ENCODE measurements around the gene ZNHIT3. TPM values are rescaled to one million over a fixed set of nuclear protein-coding genes. Genes with fewer than 3 reads are reported as not detected.
"Not testable (repeated sequence)": the region's sequence is repeated elsewhere in the genome, so short reads cannot be mapped to it uniquely, and the experiment has no call there.

The ZNHIT3 gene
- total RNA-seq: 10 to 100 TPM; 24.2 to 42.4 (median 28.6) TPM
- 10 to 100 TPM; 41.4 to 58.0 (median 52.9) TPM for polyA plus RNA-seq
- long read RNA-seq, donor 1, full-length matches to known transcripts: 21 of 91 reads
- long read RNA-seq, donor 1, partial matches to known transcripts: 70 of 91 reads
- long read RNA-seq, donor 1, other reads (novel, unspliced or antisense): 0 of 91 reads
- long read RNA-seq, donor 2, transcript ZNHIT3-204 (5 exons, 951 nt): major isoform, 19 of 23 reads
- long read RNA-seq, donor 2, partial matches to known transcripts: 0 of 23 reads
- long read RNA-seq, donor 2, other reads (novel, unspliced or antisense): 0 of 23 reads

GRCh38 chr17:36486204-36487194 lies at the start of gene ZNHIT3:
TSS of gene ZNHIT3 (plus strand) at chr17:36486681. CDS start at chr17:36486700, 19 bp downstream.
- Histone ChIP-seq H3K4me1 (peaks cover 27 to 77% (median 56%) of the 10 kb centered on the region in 6 donors), H3K9me3 (no peaks in the 10 kb centered on the region), H3K27ac (peak within 1 kb of the TSS; percentile 72 to 93 (median 89)), H3K27me3 (replicated peaks in 1 of 7) (peaks cover 0 to 22% (median 12%) of the 10 kb centered on the region in 7 donors), H3K4me3 (peak within 1 kb of the TSS; percentile 76 to 97 (median 94)), H3K36me3 (peaks cover 0 to 18% (median 2%) of the 10 kb centered on the region in 6 donors)
- peak; percentile 97 for DNase-seq
- WGBS, 5 donors: 0 to 1% (median 1%) methylated on average over 45 to 73 of the region's 73 CpGs
- TF ChIP-seq CTCF (IDR thresholded peaks at IDR 0.05 in 8 of 11, conservative IDR thresholded peaks at IDR 0.05 in 3 of 11) (peak in 2 of 11 experiments; percentile 23 to 25), POLR2AphosphoS5 (IDR thresholded peaks at IDR 0.05) (peak; percentile 93 to 96 (median 95)), POLR2A (IDR thresholded peaks at IDR 0.05) (peak in 1 of 3 donors; percentile 35)
- intact Hi-C loops (cut with DNase I; ENCODE audit: low total_unique reads): loop anchor here (10.0 kb wide), 1 partner anchor 512 kb away; no protein-coding TSS in a partner anchor

- H3K27ac ChIP-seq; H3K4me1 ChIP-seq; DNase-seq; H3K27me3 ChIP-seq (replicated peaks in 1 of 7); intact Hi-C loops (cut with DNase I; ENCODE audit: low total_unique reads); H3K9me3 ChIP-seq; H3K36me3 ChIP-seq; H3K4me3 ChIP-seq: not testable (repeated sequence)
- WGBS, 5 donors: no CpG with 5 or more reads among the region's 4 CpGs
Observed at GRCh38 chr17:36441792-36442191, 44.7 kb upstream of the ZNHIT3 start.

- no peak overlapping the region for H3K4me3 ChIP-seq
- WGBS, 5 donors: 85 to 95% (median 91%) methylated on average over 5 to 6 of the region's 6 CpGs
- no peaks in the 10 kb centered on the region for H3K4me1 ChIP-seq
- TF ChIP-seq POLR2A (IDR thresholded peaks at IDR 0.05): no peak
- TF ChIP-seq CTCF (IDR thresholded peaks at IDR 0.05 in 8 of 11, conservative IDR thresholded peaks at IDR 0.05 in 3 of 11): no peak
- TF ChIP-seq POLR2AphosphoS5 (IDR thresholded peaks at IDR 0.05): no peak
- H3K36me3 ChIP-seq: no peaks in the 10 kb centered on the region
- H3K27ac ChIP-seq: no peak overlapping the region
- peaks cover 0 to 4% (median 0%) of the 10 kb centered on the region in 7 donors for H3K27me3 ChIP-seq (replicated peaks in 1 of 7)
- no peak for DNase-seq
- intact Hi-C loops (cut with DNase I; ENCODE audit: low total_unique reads): no loop called here
- H3K9me3 ChIP-seq: no peaks in the 10 kb centered on the region
Observed at GRCh38 chr17:36443777-36444176, 42.7 kb upstream of the ZNHIT3 start.

GRCh38 chr17:36449997-36450396 lies 36.5 kb upstream of the ZNHIT3 start:
- H3K27me3 ChIP-seq (replicated peaks in 1 of 7); intact Hi-C loops (cut with DNase I; ENCODE audit: low total_unique reads); H3K4me3 ChIP-seq; H3K9me3 ChIP-seq; DNase-seq; H3K4me1 ChIP-seq; H3K27ac ChIP-seq; H3K36me3 ChIP-seq: not testable (repeated sequence)
- WGBS, 5 donors: 58 to 70% (median 64%) methylated on average over 3 to 11 of the region's 15 CpGs; no CpG with 5 or more reads in 2 of the 5 donors

- WGBS, 5 donors: 55 to 78% (median 74%) methylated on average over 2 to 9 of the region's 9 CpGs
- H3K9me3 ChIP-seq; H3K36me3 ChIP-seq; H3K4me3 ChIP-seq; H3K27ac ChIP-seq; H3K4me1 ChIP-seq; H3K27me3 ChIP-seq (replicated peaks in 1 of 7); DNase-seq; intact Hi-C loops (cut with DNase I; ENCODE audit: low total_unique reads): not testable (repeated sequence)
Observed at GRCh38 chr17:36452888-36453287, 33.6 kb upstream of the ZNHIT3 start.

- H3K9me3 ChIP-seq; H3K36me3 ChIP-seq; H3K4me3 ChIP-seq; H3K4me1 ChIP-seq; DNase-seq; intact Hi-C loops (cut with DNase I; ENCODE audit: low total_unique reads); H3K27ac ChIP-seq: not testable (repeated sequence)
- 81 to 100% (median 88%) methylated on average over 3 to 9 of the region's 9 CpGs for WGBS, 5 donors
- H3K27me3 ChIP-seq (replicated peaks in 1 of 7): peaks cover 0 to 43% (median 6%) of the 10 kb centered on the region in 7 donors
Observed at GRCh38 chr17:36457701-36458100, 28.8 kb upstream of the ZNHIT3 start.

Data from spleen (tissue), 13 donors.